Measurements from ENCODE around the gene RIPOR1.

DNA sequence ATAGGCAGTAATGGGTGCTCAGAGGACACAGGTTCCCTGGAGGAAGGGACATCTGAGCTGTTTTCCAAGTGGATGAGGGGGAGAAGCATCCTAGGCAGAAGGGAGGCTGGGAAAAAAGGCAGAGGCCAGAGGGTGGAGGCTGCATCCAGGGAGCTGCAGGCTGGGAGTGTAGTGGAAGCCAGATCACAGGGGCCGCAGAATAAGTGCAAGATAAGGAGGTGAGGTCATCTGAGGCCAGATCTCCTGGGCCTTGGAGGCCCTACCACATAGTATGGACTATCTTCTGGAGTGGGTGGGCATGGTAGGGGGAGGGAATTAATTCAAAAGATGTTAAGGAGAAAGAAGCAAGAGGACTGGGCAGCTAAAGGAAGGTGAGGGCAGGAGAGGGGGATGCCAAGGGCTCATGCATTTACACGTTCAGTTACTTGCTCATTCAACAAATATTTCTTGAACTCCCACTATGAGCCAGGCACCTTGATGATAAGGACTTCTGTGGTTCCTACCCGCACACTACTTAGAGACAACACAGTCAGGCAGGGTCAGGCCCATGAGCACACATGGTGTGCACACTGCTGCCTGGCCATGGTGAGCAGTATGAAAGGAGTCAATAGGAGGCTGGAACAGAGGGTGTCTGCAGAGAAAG, 2.4 kb upstream of the RIPOR1 start:
- TF ChIP-seq, protein P1, sequence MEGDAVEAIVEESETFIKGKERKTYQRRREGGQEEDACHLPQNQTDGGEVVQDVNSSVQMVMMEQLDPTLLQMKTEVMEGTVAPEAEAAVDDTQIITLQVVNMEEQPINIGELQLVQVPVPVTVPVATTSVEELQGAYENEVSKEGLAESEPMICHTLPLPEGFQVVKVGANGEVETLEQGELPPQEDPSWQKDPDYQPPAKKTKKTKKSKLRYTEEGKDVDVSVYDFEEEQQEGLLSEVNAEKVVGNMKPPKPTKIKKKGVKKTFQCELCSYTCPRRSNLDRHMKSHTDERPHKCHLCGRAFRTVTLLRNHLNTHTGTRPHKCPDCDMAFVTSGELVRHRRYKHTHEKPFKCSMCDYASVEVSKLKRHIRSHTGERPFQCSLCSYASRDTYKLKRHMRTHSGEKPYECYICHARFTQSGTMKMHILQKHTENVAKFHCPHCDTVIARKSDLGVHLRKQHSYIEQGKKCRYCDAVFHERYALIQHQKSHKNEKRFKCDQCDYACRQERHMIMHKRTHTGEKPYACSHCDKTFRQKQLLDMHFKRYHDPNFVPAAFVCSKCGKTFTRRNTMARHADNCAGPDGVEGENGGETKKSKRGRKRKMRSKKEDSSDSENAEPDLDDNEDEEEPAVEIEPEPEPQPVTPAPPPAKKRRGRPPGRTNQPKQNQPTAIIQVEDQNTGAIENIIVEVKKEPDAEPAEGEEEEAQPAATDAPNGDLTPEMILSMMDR (conservative IDR thresholded peaks at IDR 0.05; ENCODE audit: low read depth, low read length), result no peak
- no peak for TF ChIP-seq MXI1 (IDR thresholded peaks at IDR 0.05; ENCODE audit: borderline replicate concordance, low read depth, low read length)
- no peak for TF ChIP-seq POLR2A (IDR thresholded peaks at IDR 0.05; ENCODE audit: low read depth, low read length)
- TF ChIP-seq, protein P2, sequence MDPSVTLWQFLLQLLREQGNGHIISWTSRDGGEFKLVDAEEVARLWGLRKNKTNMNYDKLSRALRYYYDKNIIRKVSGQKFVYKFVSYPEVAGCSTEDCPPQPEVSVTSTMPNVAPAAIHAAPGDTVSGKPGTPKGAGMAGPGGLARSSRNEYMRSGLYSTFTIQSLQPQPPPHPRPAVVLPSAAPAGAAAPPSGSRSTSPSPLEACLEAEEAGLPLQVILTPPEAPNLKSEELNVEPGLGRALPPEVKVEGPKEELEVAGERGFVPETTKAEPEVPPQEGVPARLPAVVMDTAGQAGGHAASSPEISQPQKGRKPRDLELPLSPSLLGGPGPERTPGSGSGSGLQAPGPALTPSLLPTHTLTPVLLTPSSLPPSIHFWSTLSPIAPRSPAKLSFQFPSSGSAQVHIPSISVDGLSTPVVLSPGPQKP (IDR thresholded peaks at IDR 0.05; ENCODE audit: borderline replicate concordance, low read depth, low read length), result no peak
- TF ChIP-seq RFX5 (IDR thresholded peaks at IDR 0.05; ENCODE audit: low read depth, low read length), result no peak
- no peak for TF ChIP-seq CEBPB (IDR thresholded peaks at IDR 0.05; ENCODE audit: low read depth, low read length)
- TF ChIP-seq CHD1 (IDR thresholded peaks at IDR 0.05; ENCODE audit: low read depth, low read length), result no peak
- no peak for TF ChIP-seq MAFK (IDR thresholded peaks at IDR 0.05; ENCODE audit: low read depth, low read length)
- TF ChIP-seq RAD21 (IDR thresholded peaks at IDR 0.05; ENCODE audit: low read length), result no peak
- TF ChIP-seq BHLHE40 (IDR thresholded peaks at IDR 0.05; ENCODE audit: low read depth, low read length), result peak; percentile 24; the same call in 1 of the 2 replicates
- TF ChIP-seq FOS (IDR thresholded peaks at IDR 0.05; ENCODE audit: low read depth, low read length), result no peak
- no peak for TF ChIP-seq SMC3 (IDR thresholded peaks at IDR 0.05; ENCODE audit: low read depth, low read length)
- TF ChIP-seq, protein P3, sequence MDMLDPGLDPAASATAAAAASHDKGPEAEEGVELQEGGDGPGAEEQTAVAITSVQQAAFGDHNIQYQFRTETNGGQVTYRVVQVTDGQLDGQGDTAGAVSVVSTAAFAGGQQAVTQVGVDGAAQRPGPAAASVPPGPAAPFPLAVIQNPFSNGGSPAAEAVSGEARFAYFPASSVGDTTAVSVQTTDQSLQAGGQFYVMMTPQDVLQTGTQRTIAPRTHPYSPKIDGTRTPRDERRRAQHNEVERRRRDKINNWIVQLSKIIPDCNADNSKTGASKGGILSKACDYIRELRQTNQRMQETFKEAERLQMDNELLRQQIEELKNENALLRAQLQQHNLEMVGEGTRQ (IDR thresholded peaks at IDR 0.05; ENCODE audit: low read depth, low read length), result no peak

Data from IMR-90 (cell line).